Vagina (tissue), 2 donors: ENCODE results near the gene PPFIBP2. TPM values are rescaled to one million over a fixed set of nuclear protein-coding genes. Genes with fewer than 3 reads are reported as not detected.

Experiments used
- DNase-seq, 2 donors: peaks; one replicate each; pipeline ENCODE4 v3.0.0-alpha.2; 2017; ENCODE audit errors: extremely low spot score in 2 of 2
- H3K27ac ChIP-seq: fragments of 200-600 bp; sonication (generic); one replicate; pipeline ENCODE4 v1.5.1; 2019
- H3K27me3 ChIP-seq: fragments of 200-600 bp; sonication (generic); one replicate; pipeline ENCODE4 v1.5.1; 2019
- H3K36me3 ChIP-seq, 2 donors: fragments of 200-600 bp; sonication (generic); one replicate each; pipeline ENCODE4 v1.5.1; 2017 to 2019
- H3K4me1 ChIP-seq: fragments of 200-600 bp; sonication (generic); one replicate; pipeline ENCODE4 v1.5.1; 2019
- H3K4me3 ChIP-seq, 2 donors: fragments of 200-600 bp; sonication (generic); 1 replicate in 1 of 2; 2 replicates in 1 of 2; pipeline ENCODE4 v1.5.1; 2016 to 2019
- H3K9me3 ChIP-seq: fragments of 200-600 bp; sonication (generic); one replicate; pipeline ENCODE4 v1.5.1; 2019
- CTCF ChIP-seq, 3 experiments: fragments of 450-650 bp in 2 of 3; fragments of 200-600 bp in 1 of 3; sonication (generic) in 1 of 3; IDR thresholded peaks; one replicate each; pipeline ENCODE4 v1.5.1; 2017 to 2019; ENCODE audit warnings: antibody characterized with exemption in 3 of 3, mild to moderate bottlenecking in 2 of 3, moderate library complexity in 2 of 3
- POLR2A ChIP-seq, 2 donors: fragments of 450-650 bp; IDR thresholded peaks; one replicate each; pipeline ENCODE4 v1.6.1; 2017; ENCODE audit warnings: antibody characterized with exemption in 2 of 2, mild to moderate bottlenecking in 2 of 2, moderate library complexity in 2 of 2
- POLR2AphosphoS5 ChIP-seq, 2 donors: sonication (generic); formaldehyde crosslinking; IDR thresholded peaks; one replicate each; pipeline ENCODE4 v1.9.0; 2017; ENCODE audit warnings: antibody characterized with exemption in 2 of 2, mild to moderate bottlenecking in 2 of 2, low read depth in 1 of 2; ENCODE audit not compliant: insufficient read depth in 1 of 2
- intact Hi-C: fragments of 100-400 bp; cut with DNase I; formaldehyde crosslinking; loops from one replicate; pipeline ENCODE4 v1.15.1; 2023
- total RNA-seq: library from RNA; depleted of rRNA; stranded (reverse); fragments of >200 nt; gene quantifications from one replicate; pipeline ENCODE4 v1.2.3, GENCODE V29; 2016

The PPFIBP2 gene
- total RNA-seq, 1 donor from 2014 or later: 48.1 TPM

GRCh38 chr11:7486098-7486780 lies 27.6 kb upstream of the PPFIBP2 start:
- no peaks in the 10 kb centered on the region for H3K9me3 ChIP-seq
- intact Hi-C loops: no loop called here
- H3K27ac ChIP-seq: peak overlapping the region; percentile 63
- no peak for DNase-seq
- no peaks in the 10 kb centered on the region for H3K27me3 ChIP-seq
- no peaks in the 10 kb centered on the region for H3K4me1 ChIP-seq
- TF ChIP-seq POLR2A (IDR thresholded peaks at IDR 0.05) (no peak), CTCF (IDR thresholded peaks at IDR 0.05) (no peak), POLR2AphosphoS5 (IDR thresholded peaks at IDR 0.05; ENCODE audit: insufficient read depth in 1 of 2, low read depth in 1 of 2) (no peak)
- H3K36me3 ChIP-seq: no peaks in the 10 kb centered on the region
- H3K4me3 ChIP-seq: peak overlapping the region; percentile 50 to 51

DNA sequence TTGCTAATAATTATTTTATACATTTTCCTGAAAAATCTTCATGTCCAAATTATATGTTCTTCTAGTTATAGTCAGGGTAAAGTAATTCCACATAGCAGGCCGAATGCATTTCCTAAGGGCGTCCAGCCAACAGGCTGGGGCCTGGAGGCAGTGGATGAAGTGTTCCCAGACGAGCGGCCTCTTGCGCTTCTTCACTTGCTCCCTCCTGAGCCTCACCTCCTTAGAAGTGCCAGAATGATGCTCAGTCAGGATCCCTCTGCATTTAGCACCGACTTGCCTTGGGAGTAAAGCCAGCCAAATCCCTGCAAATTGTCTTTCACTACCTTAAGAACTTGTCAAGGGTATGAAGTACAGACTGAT lies 27.0 kb upstream of the PPFIBP2 start:
- TF ChIP-seq CTCF (IDR thresholded peaks at IDR 0.05) (no peak), POLR2A (IDR thresholded peaks at IDR 0.05) (no peak), POLR2AphosphoS5 (IDR thresholded peaks at IDR 0.05; ENCODE audit: insufficient read depth in 1 of 2, low read depth in 1 of 2) (no peak)
- Histone ChIP-seq H3K36me3 (no peaks in the 10 kb centered on the region), H3K9me3 (no peaks in the 10 kb centered on the region), H3K4me1 (no peaks in the 10 kb centered on the region), H3K4me3 (peak overlapping the region; percentile 25 to 50), H3K27ac (peak overlapping the region; percentile 63), H3K27me3 (no peaks in the 10 kb centered on the region)
- intact Hi-C loops: no loop called here
- no peak for DNase-seq

GRCh38 chr11:7487360-7487759 lies 26.4 kb upstream of the PPFIBP2 start:
- DNase-seq: no peak
- H3K4me3 ChIP-seq: peak overlapping the region; percentile 25 to 50
- no peak for TF ChIP-seq POLR2A (IDR thresholded peaks at IDR 0.05)
- no peak for TF ChIP-seq CTCF (IDR thresholded peaks at IDR 0.05)
- no peak for TF ChIP-seq POLR2AphosphoS5 (IDR thresholded peaks at IDR 0.05; ENCODE audit: insufficient read depth in 1 of 2, low read depth in 1 of 2)

DNA sequence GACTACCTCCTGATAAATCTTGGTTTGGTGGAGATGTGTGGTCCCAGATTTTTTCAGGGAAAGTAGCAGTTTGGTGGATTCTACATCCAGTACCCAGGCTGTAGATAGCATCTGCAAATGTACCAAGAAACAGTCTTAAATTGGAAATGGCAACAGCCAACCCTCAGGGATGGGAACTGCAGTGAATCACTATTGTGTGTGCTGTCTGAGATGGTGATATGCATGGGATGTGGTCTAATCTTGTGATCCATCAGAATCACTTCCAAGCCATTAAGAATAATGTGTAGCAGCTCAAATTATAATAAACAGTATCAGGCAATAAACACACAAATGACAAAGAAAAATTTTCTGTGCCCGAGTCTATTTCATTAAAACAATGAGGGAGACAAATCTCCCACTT lies 25.1 kb upstream of the PPFIBP2 start:
- Histone ChIP-seq H3K36me3 (no peaks in the 10 kb centered on the region), H3K27ac (no peak overlapping the region), H3K27me3 (no peaks in the 10 kb centered on the region), H3K9me3 (no peaks in the 10 kb centered on the region), H3K4me1 (peaks cover 7% of the 10 kb centered on the region), H3K4me3 (no peak overlapping the region)
- no peak for TF ChIP-seq CTCF (IDR thresholded peaks at IDR 0.05)
- no peak for TF ChIP-seq POLR2AphosphoS5 (IDR thresholded peaks at IDR 0.05; ENCODE audit: insufficient read depth in 1 of 2, low read depth in 1 of 2)
- no peak for TF ChIP-seq POLR2A (IDR thresholded peaks at IDR 0.05)
- intact Hi-C loops: no loop called here
- no peak for DNase-seq

More at GRCh38 chr11:7487360-7487759, 26.4 kb upstream of the PPFIBP2 start:
- intact Hi-C loops: no loop called here
- H3K4me1 ChIP-seq: no peaks in the 10 kb centered on the region
- no peaks in the 10 kb centered on the region for H3K9me3 ChIP-seq
- no peaks in the 10 kb centered on the region for H3K36me3 ChIP-seq
- H3K27ac ChIP-seq: peak overlapping the region; percentile 63
- H3K27me3 ChIP-seq: no peaks in the 10 kb centered on the region

GRCh38 chr11:7489376-7489775 lies 24.4 kb upstream of the PPFIBP2 start:
- Histone ChIP-seq H3K27ac (peak overlapping the region; percentile 16), H3K27me3 (no peaks in the 10 kb centered on the region), H3K4me3 (no peak overlapping the region), H3K36me3 (no peaks in the 10 kb centered on the region), H3K9me3 (no peaks in the 10 kb centered on the region), H3K4me1 (peaks cover 7% of the 10 kb centered on the region)
- no peak for TF ChIP-seq CTCF (IDR thresholded peaks at IDR 0.05)
- TF ChIP-seq POLR2A (IDR thresholded peaks at IDR 0.05): no peak
- TF ChIP-seq POLR2AphosphoS5 (IDR thresholded peaks at IDR 0.05; ENCODE audit: insufficient read depth in 1 of 2, low read depth in 1 of 2): no peak
- intact Hi-C loops: no loop called here
- no peak for DNase-seq
